ENCODE data around the gene SMC5.

The SMC5 gene

DNA sequence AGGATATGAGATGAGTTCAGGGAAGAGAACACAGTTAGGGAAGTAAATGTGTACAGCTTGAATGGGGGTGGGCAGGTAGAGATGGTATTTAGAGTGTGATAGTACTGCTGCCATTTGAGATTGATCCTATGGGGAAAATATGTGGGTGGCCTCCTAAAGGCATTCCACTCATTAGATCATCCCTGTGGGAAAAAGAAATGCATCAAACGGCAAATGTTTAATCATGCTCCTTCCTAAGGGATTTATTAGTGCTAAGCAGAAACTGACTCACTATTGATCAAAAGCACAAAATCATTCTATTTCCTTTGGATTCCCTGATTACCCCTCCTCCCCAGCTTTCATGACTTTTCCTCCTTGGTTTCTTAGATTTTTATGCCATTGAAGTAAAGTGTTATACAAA is 36.4 kb upstream of the SMC5 start:
- no peak for TF ChIP-seq EZH2phosphoT487 (IDR thresholded peaks at IDR 0.05; ENCODE audit: low read depth)
- TF ChIP-seq, protein P1, sequence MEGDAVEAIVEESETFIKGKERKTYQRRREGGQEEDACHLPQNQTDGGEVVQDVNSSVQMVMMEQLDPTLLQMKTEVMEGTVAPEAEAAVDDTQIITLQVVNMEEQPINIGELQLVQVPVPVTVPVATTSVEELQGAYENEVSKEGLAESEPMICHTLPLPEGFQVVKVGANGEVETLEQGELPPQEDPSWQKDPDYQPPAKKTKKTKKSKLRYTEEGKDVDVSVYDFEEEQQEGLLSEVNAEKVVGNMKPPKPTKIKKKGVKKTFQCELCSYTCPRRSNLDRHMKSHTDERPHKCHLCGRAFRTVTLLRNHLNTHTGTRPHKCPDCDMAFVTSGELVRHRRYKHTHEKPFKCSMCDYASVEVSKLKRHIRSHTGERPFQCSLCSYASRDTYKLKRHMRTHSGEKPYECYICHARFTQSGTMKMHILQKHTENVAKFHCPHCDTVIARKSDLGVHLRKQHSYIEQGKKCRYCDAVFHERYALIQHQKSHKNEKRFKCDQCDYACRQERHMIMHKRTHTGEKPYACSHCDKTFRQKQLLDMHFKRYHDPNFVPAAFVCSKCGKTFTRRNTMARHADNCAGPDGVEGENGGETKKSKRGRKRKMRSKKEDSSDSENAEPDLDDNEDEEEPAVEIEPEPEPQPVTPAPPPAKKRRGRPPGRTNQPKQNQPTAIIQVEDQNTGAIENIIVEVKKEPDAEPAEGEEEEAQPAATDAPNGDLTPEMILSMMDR (IDR thresholded peaks at IDR 0.05; ENCODE audit: low read depth, low read length) = no peak

GRCh38 chr9:70228118-70228517 is 30.7 kb upstream of the SMC5 start:
- H3K9me3 ChIP-seq (ENCODE audit: insufficient read depth, low read length) = no peaks in the 10 kb centered on the region
- H3K4me3 ChIP-seq (ENCODE audit: low read length) = no peak overlapping the region
- H4K20me1 ChIP-seq (ENCODE audit: insufficient read depth, low read length) = no peaks in the 10 kb centered on the region
- H3K27ac ChIP-seq (ENCODE audit: low read length) = no peak overlapping the region
- no peaks in the 10 kb centered on the region for H3K36me3 ChIP-seq (replicated peaks; ENCODE audit: low read depth, low read length)
- TF ChIP-seq EZH2phosphoT487 (IDR thresholded peaks at IDR 0.05; ENCODE audit: low read depth) = no peak
- TF ChIP-seq, protein P1 (IDR thresholded peaks at IDR 0.05; ENCODE audit: low read depth, low read length) = no peak
- 0 out of 2 replicates have a peak, but pooled peaks cover 3% of the 10 kb centered on the region for H3K4me1 ChIP-seq (ENCODE audit: low read length)
- H2AFZ ChIP-seq (ENCODE audit: low read depth, low read length) = no peak overlapping the region
- H3K4me2 ChIP-seq (ENCODE audit: low read length) = no peak overlapping the region
- peaks cover 3% of the 10 kb centered on the region; the same call in 1 of the 2 replicates for H3K27me3 ChIP-seq (ENCODE audit: low read depth, low read length)
- no peaks in the 10 kb centered on the region for H3K79me2 ChIP-seq (ENCODE audit: low read length)
- H3K9ac ChIP-seq (ENCODE audit: low read length) = no peak overlapping the region

More for the DNA sequence above, 36.4 kb upstream of the SMC5 start:
- Histone ChIP-seq H3K79me2 (ENCODE audit: low read length) (no peaks in the 10 kb centered on the region), H4K20me1 (ENCODE audit: insufficient read depth, low read length) (no peaks in the 10 kb centered on the region), H3K36me3 (replicated peaks; ENCODE audit: low read depth, low read length) (no peaks in the 10 kb centered on the region), H3K4me1 (ENCODE audit: low read length) (no peaks in the 10 kb centered on the region), H3K9me3 (ENCODE audit: insufficient read depth, low read length) (no peaks in the 10 kb centered on the region), H2AFZ (ENCODE audit: low read depth, low read length) (no peak overlapping the region), H3K4me3 (ENCODE audit: low read length) (no peak overlapping the region), H3K27ac (ENCODE audit: low read length) (no peak overlapping the region), H3K9ac (ENCODE audit: low read length) (no peak overlapping the region), H3K4me2 (ENCODE audit: low read length) (no peak overlapping the region), H3K27me3 (ENCODE audit: low read depth, low read length) (no peaks in the 10 kb centered on the region)

DNA sequence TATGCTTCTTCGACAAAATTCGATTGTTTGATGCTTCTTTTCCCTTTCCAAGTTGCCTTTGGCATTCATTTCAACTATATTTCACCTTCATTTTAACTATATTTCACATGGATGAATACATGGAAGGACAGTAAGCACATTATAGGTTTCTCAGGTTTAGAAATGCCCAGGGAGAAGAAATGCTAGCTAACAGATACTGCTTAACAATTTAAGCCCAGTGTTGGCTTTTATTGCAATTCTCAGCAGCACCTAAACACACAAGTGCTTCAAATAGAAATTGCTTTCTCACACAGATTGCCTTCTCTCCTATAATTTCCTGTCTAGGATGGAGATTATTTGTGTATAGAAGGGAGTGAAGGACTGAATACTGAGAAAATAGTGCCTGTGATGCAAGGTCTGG is 30.2 kb upstream of the SMC5 start:
- no peak overlapping the region for H3K9ac ChIP-seq (ENCODE audit: low read length)
- H3K4me3 ChIP-seq (ENCODE audit: low read length) = no peak overlapping the region
- H3K9me3 ChIP-seq (ENCODE audit: insufficient read depth, low read length) = no peaks in the 10 kb centered on the region
- 0 out of 2 replicates have a peak, but pooled peaks cover 3% of the 10 kb centered on the region for H3K4me1 ChIP-seq (ENCODE audit: low read length)
- no peaks in the 10 kb centered on the region for H3K36me3 ChIP-seq (replicated peaks; ENCODE audit: low read depth, low read length)
- H4K20me1 ChIP-seq (ENCODE audit: insufficient read depth, low read length) = no peaks in the 10 kb centered on the region
- TF ChIP-seq, protein P1 (IDR thresholded peaks at IDR 0.05; ENCODE audit: low read depth, low read length) = no peak
- TF ChIP-seq EZH2phosphoT487 (IDR thresholded peaks at IDR 0.05; ENCODE audit: low read depth) = no peak
- H3K4me2 ChIP-seq (ENCODE audit: low read length) = no peak overlapping the region
- no peak overlapping the region for H3K27ac ChIP-seq (ENCODE audit: low read length)
- H3K27me3 ChIP-seq (ENCODE audit: low read depth, low read length) = peaks cover 3% of the 10 kb centered on the region; the same call in 1 of the 2 replicates
- no peaks in the 10 kb centered on the region for H3K79me2 ChIP-seq (ENCODE audit: low read length)
- H2AFZ ChIP-seq (ENCODE audit: low read depth, low read length) = no peak overlapping the region

DNA sequence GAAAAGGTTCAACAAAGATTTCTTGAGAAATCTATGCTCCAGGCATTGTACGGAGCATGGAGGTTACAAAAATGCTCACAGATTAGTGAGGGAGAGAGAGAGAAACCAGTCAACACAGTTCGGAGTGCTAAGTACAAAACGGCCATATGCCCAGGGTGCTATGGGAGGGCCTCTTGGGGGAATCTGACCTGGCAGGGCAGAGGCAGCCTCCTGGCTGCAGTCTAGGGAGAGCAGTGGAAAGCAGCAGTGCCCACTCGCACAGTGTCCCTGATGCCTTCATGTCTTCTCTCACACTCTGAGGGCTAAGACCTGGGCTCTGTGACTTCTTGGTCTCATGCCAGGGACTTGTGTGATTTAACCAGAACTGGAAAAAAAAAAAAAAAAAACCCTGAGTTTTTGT is 29.8 kb upstream of the SMC5 start:
- H3K9ac ChIP-seq (ENCODE audit: low read length) = no peak overlapping the region
- H3K4me3 ChIP-seq (ENCODE audit: low read length) = no peak overlapping the region
- H3K9me3 ChIP-seq (ENCODE audit: insufficient read depth, low read length) = no peaks in the 10 kb centered on the region
- 0 out of 2 replicates have a peak, but pooled peaks cover 3% of the 10 kb centered on the region for H3K4me1 ChIP-seq (ENCODE audit: low read length)
- no peak overlapping the region for H2AFZ ChIP-seq (ENCODE audit: low read depth, low read length)
- no peak overlapping the region for H3K27ac ChIP-seq (ENCODE audit: low read length)
- no peak overlapping the region; the same call in 1 of the 2 replicates for H3K4me2 ChIP-seq (ENCODE audit: low read length)
- peaks cover 3% of the 10 kb centered on the region; the same call in 1 of the 2 replicates for H3K27me3 ChIP-seq (ENCODE audit: low read depth, low read length)
- no peaks in the 10 kb centered on the region for H3K36me3 ChIP-seq (replicated peaks; ENCODE audit: low read depth, low read length)
- H4K20me1 ChIP-seq (ENCODE audit: insufficient read depth, low read length) = no peaks in the 10 kb centered on the region
- H3K79me2 ChIP-seq (ENCODE audit: low read length) = no peaks in the 10 kb centered on the region
- TF ChIP-seq EZH2phosphoT487 (IDR thresholded peaks at IDR 0.05; ENCODE audit: low read depth) = no peak
- TF ChIP-seq, protein P1 (IDR thresholded peaks at IDR 0.05; ENCODE audit: low read depth, low read length) = no peak
